ENCODE data around the gene TMEM175. TPM values are rescaled to one million over a fixed set of nuclear protein-coding genes. Genes with fewer than 3 reads are reported as not detected.

Gene TMEM175
- total and polyA plus RNA-seq, 2 of the 13 experiments (the other 11 are each of a cell fraction or from before 2014, with no cell fraction given), result 5.1 to 9.9 TPM

DNA sequence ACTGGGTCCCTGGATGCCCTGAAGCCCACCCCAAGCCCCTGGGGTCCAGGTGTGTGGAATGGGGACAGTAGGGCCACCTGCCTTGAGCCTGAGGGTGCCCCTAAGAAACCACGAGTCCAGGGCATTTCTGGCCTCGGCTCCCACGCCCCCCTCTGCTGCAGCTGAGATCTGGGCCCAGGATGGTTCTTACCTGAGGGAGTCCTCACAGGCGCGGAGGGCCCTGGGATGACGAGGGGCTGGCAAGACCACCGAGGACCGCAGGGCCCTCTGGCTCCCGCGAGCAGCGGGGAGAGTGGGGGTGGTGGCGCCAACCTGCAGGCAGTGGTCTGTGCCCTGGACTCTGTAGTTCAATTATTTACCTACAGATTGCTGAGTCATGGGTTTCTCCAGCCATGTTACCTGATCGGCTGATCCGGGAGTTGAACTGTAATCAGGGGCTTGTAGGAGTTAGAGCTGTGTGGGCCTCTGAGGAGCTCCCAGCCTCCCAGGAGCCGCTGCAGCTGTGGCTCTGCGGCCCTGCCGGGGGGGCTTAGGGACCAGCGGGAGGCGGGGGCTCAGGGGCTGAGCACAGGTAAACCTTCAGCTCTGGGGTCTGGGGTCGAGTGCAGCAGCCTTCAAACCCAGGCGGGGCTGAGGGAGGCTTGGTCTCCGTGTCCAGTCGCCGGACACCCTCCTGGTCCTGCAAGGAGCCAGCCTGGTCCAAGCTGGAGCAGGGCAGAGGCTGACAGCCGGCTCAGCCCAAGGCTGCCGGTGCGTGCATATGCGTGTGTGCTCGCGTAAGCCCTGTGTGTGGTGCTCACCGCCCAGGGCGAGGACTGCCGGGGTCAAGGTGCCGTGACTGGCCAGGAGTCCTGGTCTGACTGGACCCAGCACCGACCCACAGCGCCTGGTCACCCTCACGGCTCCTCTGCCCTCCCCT lies 61.1 kb downstream of the TMEM175 start, which contains the start of gene SLC26A1:
Gene SLC26A1 (minus strand): TSS at position 294 of the 919 bp plus-strand sequence. CDS start 1,701 bp downstream, outside the sequence.
- H3K4me2 ChIP-seq (ENCODE audit: low read depth, low read length), result peak within 1 kb of the TSS; percentile 99
- H3K27me3 ChIP-seq (ENCODE audit: control insufficient read depth in 1 of 2, insufficient read depth in 2 of 2, low read length in 2 of 2), result peaks cover 3 to 9% of the 10 kb centered on the region in 2 experiments; a peak in 3 of 5 replicates
- H3K79me2 ChIP-seq (ENCODE audit: insufficient read depth, low read length), result peaks cover 16% of the 10 kb centered on the region
- POLR2A ChIA-PET, result interaction anchor here (0.9 to 2.5 kb wide), 18 partner anchors 8 to 319 kb away, joined by 3 to 15 read pairs (median 4); partner anchors contain the start of genes ATP5ME, GAK, MYL5 and TMEM175
- peak within 1 kb of the TSS; percentile 99 for H3K27ac ChIP-seq (ENCODE audit: extremely low read length, insufficient read depth, low read length)
- peaks cover 9 to 15% of the 10 kb centered on the region in 2 experiments; a peak in 4 of 5 replicates for H3K36me3 ChIP-seq (replicated peaks in 1 of 2; ENCODE audit: control insufficient read depth in 1 of 2, insufficient read depth in 2 of 2, low read length in 2 of 2)
- DNase-seq (ENCODE audit: low spot score) (peak; percentile 95), ATAC-seq (peak; percentile 74), FAIRE-seq (peak; percentile 93)
- intact Hi-C loops (cut with micrococcal nuclease; ENCODE audit: unreplicated experiment), result loop anchor here (2.0 kb wide), 2 partner anchors 15 to 21 kb away; partner anchors contain the start of gene DGKQ
- CTCF ChIA-PET (ENCODE audit: low intra/inter-chr PET ratio, low total read pairs), result no interaction called here
- H3K4me3 ChIP-seq (replicated peaks in 1 of 3; ENCODE audit: insufficient read depth in 1 of 3, low read depth in 2 of 3, low read length in 3 of 3), result peak within 1 kb of the TSS; percentile 61 to 85 (median 77)
- H3K9me3 ChIP-seq (ENCODE audit: low read length), result no peaks in the 10 kb centered on the region
- BruUV-seq (replicated peaks), result TSS peak; percentile 86
- peaks cover 62% of the 10 kb centered on the region for H3K4me1 ChIP-seq (ENCODE audit: insufficient read depth, low read length)
- H2AFZ ChIP-seq (ENCODE audit: low read length), result no peak within 1 kb of the TSS
- no peaks in the 10 kb centered on the region for H4K20me1 ChIP-seq (ENCODE audit: insufficient read depth, low read length)
- H3K9ac ChIP-seq (ENCODE audit: insufficient read depth, low read depth, low read length), result peak within 1 kb of the TSS; percentile 96
- in situ Hi-C loops (cut with HindIII; ENCODE audit: extremely low pct_ligation_motif_present, low pct_unique_long_range_greater_than_20kb), result no loop called here
- WGBS (ENCODE audit: low lambda C conversion rate), result 4% methylated on average over 4 of the region's 37 CpGs
- TF ChIP-seq, protein P1, sequence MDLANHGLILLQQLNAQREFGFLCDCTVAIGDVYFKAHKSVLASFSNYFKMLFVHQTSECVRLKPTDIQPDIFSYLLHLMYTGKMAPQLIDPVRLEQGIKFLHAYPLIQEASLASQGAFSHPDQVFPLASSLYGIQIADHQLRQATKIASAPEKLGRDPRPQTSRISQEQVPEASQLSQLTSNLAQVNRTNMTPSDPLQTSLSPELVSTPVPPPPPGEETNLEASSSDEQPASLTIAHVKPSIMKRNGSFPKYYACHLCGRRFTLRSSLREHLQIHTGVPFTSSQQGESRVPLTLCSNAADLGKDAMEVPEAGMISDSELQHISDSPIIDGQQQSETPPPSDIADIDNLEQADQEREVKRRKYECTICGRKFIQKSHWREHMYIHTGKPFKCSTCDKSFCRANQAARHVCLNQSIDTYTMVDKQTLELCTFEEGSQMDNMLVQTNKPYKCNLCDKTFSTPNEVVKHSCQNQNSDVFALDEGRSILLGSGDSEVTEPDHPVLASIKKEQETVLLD (CRISPR knock-in tag; IDR thresholded peaks at IDR 0.05; ENCODE audit: low read depth), result 0 out of 2 replicates have a peak, but pooled peaks have one; percentile 20
- TF ChIP-seq, protein P2, sequence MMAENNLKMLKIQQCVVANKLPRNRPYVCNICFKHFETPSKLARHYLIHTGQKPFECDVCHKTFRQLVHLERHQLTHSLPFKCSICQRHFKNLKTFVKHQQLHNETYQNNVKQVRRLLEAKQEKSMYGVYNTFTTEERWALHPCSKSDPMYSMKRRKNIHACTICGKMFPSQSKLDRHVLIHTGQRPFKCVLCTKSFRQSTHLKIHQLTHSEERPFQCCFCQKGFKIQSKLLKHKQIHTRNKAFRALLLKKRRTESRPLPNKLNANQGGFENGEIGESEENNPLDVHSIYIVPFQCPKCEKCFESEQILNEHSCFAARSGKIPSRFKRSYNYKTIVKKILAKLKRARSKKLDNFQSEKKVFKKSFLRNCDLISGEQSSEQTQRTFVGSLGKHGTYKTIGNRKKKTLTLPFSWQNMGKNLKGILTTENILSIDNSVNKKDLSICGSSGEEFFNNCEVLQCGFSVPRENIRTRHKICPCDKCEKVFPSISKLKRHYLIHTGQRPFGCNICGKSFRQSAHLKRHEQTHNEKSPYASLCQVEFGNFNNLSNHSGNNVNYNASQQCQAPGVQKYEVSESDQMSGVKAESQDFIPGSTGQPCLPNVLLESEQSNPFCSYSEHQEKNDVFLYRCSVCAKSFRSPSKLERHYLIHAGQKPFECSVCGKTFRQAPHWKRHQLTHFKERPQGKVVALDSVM (CRISPR knock-in tag; IDR thresholded peaks at IDR 0.05), result 0 out of 2 replicates have a peak, but pooled peaks have one; percentile 48
- peak; percentile 48 for TF ChIP-seq FOXO1 (CRISPR knock-in tag; IDR thresholded peaks at IDR 0.05)
- no peak; the same call in 1 of the 2 replicates for TF ChIP-seq ZNF878 (CRISPR knock-in tag; IDR thresholded peaks at IDR 0.05)
- peak; percentile 74; the same call in 1 of the 2 replicates for TF ChIP-seq REL (CRISPR knock-in tag; conservative IDR thresholded peaks at IDR 0.05)
- TF ChIP-seq ZC3H13 (CRISPR knock-in tag; IDR thresholded peaks at IDR 0.05), result peak; percentile 68
- peak; percentile 12; the same call in 1 of the 2 replicates for TF ChIP-seq ZBTB3 (CRISPR knock-in tag; IDR thresholded peaks at IDR 0.05; ENCODE audit: borderline replicate concordance, low read depth)
- TF ChIP-seq AKAP8 (CRISPR knock-in tag; IDR thresholded peaks at IDR 0.05), result peak; percentile 9
- no peak for TF ChIP-seq KLF11 (CRISPR knock-in tag; IDR thresholded peaks at IDR 0.05)
- no peak for TF ChIP-seq ZNF496 (CRISPR knock-in tag; IDR thresholded peaks at IDR 0.05; ENCODE audit: insufficient replicate concordance)
- 0 out of 2 replicates have a peak, but pooled peaks have one; percentile 39 for TF ChIP-seq JUND (CRISPR knock-in tag; IDR thresholded peaks at IDR 0.05)
- TF ChIP-seq ZNF274 (CRISPR knock-in tag; IDR thresholded peaks at IDR 0.05), result peak; percentile 75; the same call in 1 of the 2 replicates
- TF ChIP-seq ZNF577 (CRISPR knock-in tag; IDR thresholded peaks at IDR 0.05; ENCODE audit: borderline replicate concordance, low read depth), result no peak
- TF ChIP-seq ZNF484 (CRISPR knock-in tag; IDR thresholded peaks at IDR 0.05; ENCODE audit: borderline replicate concordance, low read depth), result no peak

All from HepG2 (cell line).